Measurements from ENCODE around the gene CNOT1. TPM values are rescaled to one million over a fixed set of nuclear protein-coding genes. Genes with fewer than 3 reads are reported as not detected.
A peak's percentile ranks its signal among the peaks of the same experiment; 100 is the strongest.

Gene CNOT1
- total and polyA plus RNA-seq, 2 experiments from 2014 or later: 49.3 to 71.8 TPM

DNA sequence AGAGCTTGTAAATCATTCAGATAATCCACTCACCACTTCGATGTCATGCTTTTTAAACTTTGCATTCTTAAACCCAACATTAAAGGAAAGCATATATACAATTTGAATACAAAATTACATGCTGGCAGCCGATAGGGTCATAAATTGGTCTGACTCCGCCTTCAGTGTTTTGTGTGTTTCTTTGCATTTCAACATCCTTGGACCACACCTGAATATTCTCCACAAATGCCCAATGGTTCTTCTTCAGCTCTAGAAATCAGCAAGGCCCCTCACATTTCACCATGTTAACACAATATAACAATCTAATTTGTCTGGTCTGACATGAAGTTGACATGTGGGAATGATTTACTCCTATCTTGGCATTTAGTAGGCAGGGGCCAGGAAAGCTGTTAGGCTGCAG, 97.2 kb downstream of the CNOT1 start:
- no peaks in the 10 kb centered on the region for H3K9me3 ChIP-seq (ENCODE audit: low read depth)
- peaks cover 80% of the 10 kb centered on the region for H3K36me3 ChIP-seq
- H3K4me1 ChIP-seq (ENCODE audit: low read depth): no peaks in the 10 kb centered on the region
- H3K4me3 ChIP-seq: no peak overlapping the region
- no peak for TF ChIP-seq CTCF (IDR thresholded peaks at IDR 0.05; ENCODE audit: low read depth, low read length)
- H3K27me3 ChIP-seq: no peaks in the 10 kb centered on the region
- no peak for DNase-seq (ENCODE audit: low read depth in 1 of 2, low spot score in 1 of 2)
- peak overlapping the region; percentile 28 for H3K27ac ChIP-seq

GRCh38 chr16:58530179-58530578, 99.4 kb downstream of the CNOT1 start:
- no peaks in the 10 kb centered on the region for H3K27me3 ChIP-seq
- H3K4me1 ChIP-seq (ENCODE audit: low read depth): no peaks in the 10 kb centered on the region
- DNase-seq (ENCODE audit: low read depth in 1 of 2, low spot score in 1 of 2): no peak
- no peak for TF ChIP-seq CTCF (IDR thresholded peaks at IDR 0.05; ENCODE audit: low read depth, low read length)
- H3K36me3 ChIP-seq: peaks cover 76% of the 10 kb centered on the region
- H3K4me3 ChIP-seq: no peak overlapping the region
- H3K27ac ChIP-seq: no peak overlapping the region
- H3K9me3 ChIP-seq (ENCODE audit: low read depth): no peaks in the 10 kb centered on the region

- Histone ChIP-seq H3K4me1 (ENCODE audit: low read depth) (no peaks in the 10 kb centered on the region), H3K36me3 (peaks cover 75% of the 10 kb centered on the region), H3K27me3 (no peaks in the 10 kb centered on the region), H3K27ac (no peak overlapping the region), H3K9me3 (ENCODE audit: low read depth) (no peaks in the 10 kb centered on the region), H3K4me3 (no peak overlapping the region)
- TF ChIP-seq CTCF (IDR thresholded peaks at IDR 0.05; ENCODE audit: low read depth, low read length): no peak
- no peak for DNase-seq (ENCODE audit: low read depth in 1 of 2, low spot score in 1 of 2)
Observed at GRCh38 chr16:58519707-58520106, 109.9 kb downstream of the CNOT1 start.

GRCh38 chr16:58518980-58519368, 110.7 kb downstream of the CNOT1 start:
- no peak for DNase-seq (ENCODE audit: low read depth in 1 of 2, low spot score in 1 of 2)
- peaks cover 70% of the 10 kb centered on the region for H3K36me3 ChIP-seq
- no peak for TF ChIP-seq CTCF (IDR thresholded peaks at IDR 0.05; ENCODE audit: low read depth, low read length)
- no peak overlapping the region for H3K4me3 ChIP-seq
- no peaks in the 10 kb centered on the region for H3K4me1 ChIP-seq (ENCODE audit: low read depth)
- H3K27me3 ChIP-seq: no peaks in the 10 kb centered on the region
- peak overlapping the region; percentile 10 for H3K27ac ChIP-seq
- no peaks in the 10 kb centered on the region for H3K9me3 ChIP-seq (ENCODE audit: low read depth)

DNA sequence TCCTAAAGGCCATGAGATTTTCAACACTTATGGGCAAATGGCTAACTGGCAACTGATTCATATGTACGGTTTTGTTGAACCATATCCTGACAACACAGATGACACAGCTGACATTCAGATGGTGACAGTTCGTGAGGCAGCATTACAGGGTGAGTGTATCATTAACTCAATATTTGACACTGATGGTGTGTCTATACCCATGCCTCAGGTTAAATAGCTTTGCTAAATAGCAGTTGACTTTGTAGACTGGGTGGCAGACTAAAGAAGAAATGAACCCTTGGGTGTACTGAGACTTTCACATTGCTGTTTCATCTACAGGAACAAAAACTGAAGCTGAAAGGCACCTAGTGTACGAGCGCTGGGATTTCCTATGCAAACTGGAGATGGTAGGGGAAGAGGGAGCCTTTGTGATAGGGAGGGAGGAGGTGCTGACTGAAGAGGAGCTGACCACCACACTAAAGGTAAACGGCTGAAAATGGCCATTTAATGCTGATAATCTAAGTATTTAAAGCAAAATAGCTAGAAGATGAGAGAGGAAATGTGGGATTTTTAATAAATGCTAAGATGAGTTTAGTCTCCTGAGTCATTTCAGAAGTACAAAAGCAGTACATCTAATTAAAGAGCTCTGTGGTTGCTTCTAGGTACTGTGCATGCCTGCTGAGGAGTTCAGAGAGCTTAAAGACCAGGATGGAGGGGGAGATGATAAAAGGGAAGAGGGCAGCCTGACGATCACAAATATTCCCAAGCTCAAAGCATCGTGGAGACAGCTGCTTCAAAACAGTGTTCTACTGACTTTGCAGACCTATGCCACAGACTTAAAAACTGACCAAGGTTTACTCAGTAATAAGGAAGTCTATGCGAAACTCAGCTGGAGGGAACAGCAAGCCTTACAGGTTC, 111.3 kb downstream of the CNOT1 start:
- no peaks in the 10 kb centered on the region for H3K4me1 ChIP-seq (ENCODE audit: low read depth)
- no peak overlapping the region for H3K4me3 ChIP-seq
- TF ChIP-seq CTCF (IDR thresholded peaks at IDR 0.05; ENCODE audit: low read depth, low read length): no peak
- H3K27me3 ChIP-seq: no peaks in the 10 kb centered on the region
- H3K36me3 ChIP-seq: peaks cover 64% of the 10 kb centered on the region
- no peak for DNase-seq (ENCODE audit: low read depth in 1 of 2, low spot score in 1 of 2)
- H3K27ac ChIP-seq: peak overlapping the region; percentile 35
- no peaks in the 10 kb centered on the region for H3K9me3 ChIP-seq (ENCODE audit: low read depth)

Data from cardiac muscle cell (in vitro differentiated cells and primary cell).